H1 (cell line): Measurements from ENCODE around the gene ZDHHC8. TPM values are rescaled to one million over a fixed set of nuclear protein-coding genes. Genes with fewer than 3 reads are reported as not detected.
A peak's percentile ranks its signal among the peaks of the same experiment; 100 is the strongest.

Experiments
- CTCF ChIA-PET: fragments of 300-600 bp; sonication (Branson Sonifier 250); formaldehyde crosslinking; loops from one replicate; lab custom pipeline; 2021; ENCODE audit not compliant: partially characterized antibody; lab: Charles Lee
- POLR2A ChIA-PET: fragments of 300-600 bp; sonication (Branson Sonifier 250); formaldehyde crosslinking; loops from one replicate; lab custom pipeline; 2021; ENCODE audit warnings: inconsistent platforms; ENCODE audit not compliant: partially characterized antibody; lab: Charles Lee
- DNase-seq, 2 experiments: peaks; one replicate each; pipeline versions ENCODE4 v3.0.0 to v3.0.0-alpha.2; 2010 to 2022; ENCODE audit warnings: low spot score in 2 of 2, low read depth in 1 of 2, mixed read lengths in 1 of 2
- FAIRE-seq: peaks from 2 replicates; lab custom pipeline; 2011; peaks lifted over from hg19 to GRCh38; lab: Jason Lieb, UNC
- H2AFZ ChIP-seq: 2 replicates; pipeline ENCODE4 v1.8.1; 2012; ENCODE audit warnings: low read length, inconsistent platforms
- H2AK5ac ChIP-seq: 2 replicates; pipeline ENCODE4 v1.6.1; 2013; ENCODE audit warnings: low read depth, low read length
- H2BK120ac ChIP-seq: replicated peaks from 2 replicates; pipeline ENCODE3; 2013; ENCODE audit warnings: low read depth, low read length, inconsistent platforms
- H2BK12ac ChIP-seq: 2 replicates; pipeline ENCODE4 v1.6.1; 2013; ENCODE audit warnings: low read depth, low read length
- H2BK15ac ChIP-seq: 2 replicates; pipeline ENCODE4 v1.6.1; 2013; ENCODE audit warnings: low read length
- H2BK20ac ChIP-seq: 2 replicates; pipeline ENCODE4 v1.6.1; 2013; ENCODE audit warnings: low read length
- H2BK5ac ChIP-seq: 2 replicates; pipeline ENCODE4 v1.6.1; 2013; ENCODE audit warnings: low read depth, low read length
- H3K14ac ChIP-seq: 2 replicates; pipeline ENCODE4 v1.6.1; 2013; ENCODE audit warnings: inconsistent platforms; ENCODE audit not compliant: insufficient read length
- H3K18ac ChIP-seq: 2 replicates; pipeline ENCODE4 v1.6.1; 2013; ENCODE audit warnings: low read length; ENCODE audit errors: extremely low read depth
- H3K23ac ChIP-seq: 2 replicates; pipeline ENCODE4 v1.6.1; 2013; ENCODE audit warnings: inconsistent platforms; ENCODE audit not compliant: insufficient read length
- H3K23me2 ChIP-seq: 2 replicates; pipeline ENCODE4 v1.6.1; 2013; ENCODE audit warnings: low read depth, low read length
- H3K27ac ChIP-seq: 2 replicates; pipeline ENCODE4 v1.6.1; 2011; ENCODE audit warnings: low read depth, low read length, inconsistent platforms
- H3K27me3 ChIP-seq, 4 experiments: replicated peaks in 1 of 4; 1 replicate in 1 of 4; 2 replicates in 3 of 4; pipeline versions ENCODE4 v1.6.1 to v1.8.1; 2011 to 2013; ENCODE audit warnings: low read length in 3 of 4, mild to moderate bottlenecking in 3 of 4, inconsistent platforms in 2 of 4, mixed read lengths in 2 of 4, moderate library complexity in 1 of 4; ENCODE audit not compliant: control insufficient read depth in 3 of 4, insufficient read depth in 3 of 4; ENCODE audit errors: extremely low read depth in 1 of 4
- H3K36me3 ChIP-seq, 4 experiments: 2 replicates each; pipeline versions ENCODE4 v1.6.1 to v1.8.1; 2011 to 2013; ENCODE audit warnings: mild to moderate bottlenecking in 4 of 4, low read length in 3 of 4, moderate library complexity in 2 of 4, control low read depth in 1 of 4, inconsistent platforms in 1 of 4; ENCODE audit not compliant: insufficient read depth in 4 of 4, control insufficient read depth in 2 of 4
- H3K4ac ChIP-seq: replicated peaks from 2 replicates; pipeline ENCODE3; 2013; ENCODE audit warnings: low read length, low read depth, mixed read lengths, inconsistent platforms; ENCODE audit not compliant: insufficient read length
- H3K4me1 ChIP-seq, 4 experiments: replicated peaks in 1 of 4; 1 replicate in 1 of 4; 2 replicates in 3 of 4; pipeline versions ENCODE4 v1.6.1 to v1.8.1; 2011 to 2013; ENCODE audit warnings: low read length in 3 of 4, inconsistent platforms in 2 of 4, mixed read lengths in 1 of 4; ENCODE audit not compliant: insufficient read depth in 4 of 4, control insufficient read depth in 3 of 4
- H3K4me2 ChIP-seq, 2 experiments: 2 replicates each; pipeline versions ENCODE4 v1.6.1 to v1.8.1; 2011 to 2013; ENCODE audit warnings: low read depth in 2 of 2, low read length in 2 of 2, control low read depth in 1 of 2, inconsistent platforms in 1 of 2, mild to moderate bottlenecking in 1 of 2; ENCODE audit not compliant: insufficient read depth in 1 of 2
- H3K4me3 ChIP-seq, 4 experiments: fragments of 200-600, 300-600 bp in 1 of 4; sonication (generic), shearing (Covaris generic), sonication (Bioruptor Twin) in 1 of 4; 2 replicates each; pipeline versions ENCODE4 v1.5.1 to v1.8.1; 2011 to 2016; ENCODE audit warnings: low read length in 4 of 4, low read depth in 3 of 4, control low read depth in 2 of 4, inconsistent platforms in 2 of 4, mild to moderate bottlenecking in 2 of 4, mixed read lengths in 1 of 4, moderate library complexity in 1 of 4; ENCODE audit not compliant: insufficient read depth in 2 of 4; ENCODE audit errors: extremely low read depth in 1 of 4
- H3K56ac ChIP-seq: replicated peaks from 2 replicates; pipeline ENCODE3; 2013; ENCODE audit warnings: low read depth, mild to moderate bottlenecking, mixed read lengths, low read length, inconsistent platforms; ENCODE audit not compliant: insufficient read length
- H3K79me1 ChIP-seq: 2 replicates; pipeline ENCODE4 v1.6.1; 2013; ENCODE audit warnings: low read depth, low read length, control low read depth
- H3K79me2 ChIP-seq, 2 experiments: 2 replicates each; pipeline versions ENCODE4 v1.6.1 to v1.8.1; 2012 to 2013; ENCODE audit warnings: low read length in 2 of 2, mild to moderate bottlenecking in 2 of 2, inconsistent platforms in 1 of 2; ENCODE audit not compliant: insufficient read depth in 2 of 2, control insufficient read depth in 1 of 2
- H3K9ac ChIP-seq, 4 experiments: replicated peaks in 1 of 4; 1 replicate in 1 of 4; 2 replicates in 3 of 4; pipeline versions ENCODE4 v1.6.1 to v1.8.1; 2011 to 2013; ENCODE audit warnings: low read depth in 3 of 4, low read length in 3 of 4, control low read depth in 2 of 4, mild to moderate bottlenecking in 2 of 4, moderate library complexity in 2 of 4, inconsistent platforms in 1 of 4; ENCODE audit errors: extremely low read depth in 1 of 4
- H3K9me3 ChIP-seq, 2 experiments: 2 replicates each; pipeline versions ENCODE4 v1.6.1 to v1.8.1; 2012 to 2013; ENCODE audit warnings: mild to moderate bottlenecking in 2 of 2, moderate library complexity in 2 of 2, control low read depth in 1 of 2, inconsistent platforms in 1 of 2, low read depth in 1 of 2, low read length in 1 of 2, mixed read lengths in 1 of 2; ENCODE audit not compliant: insufficient read depth in 2 of 2
- H4K20me1 ChIP-seq, 2 experiments: replicated peaks in 1 of 2; 2 replicates each; pipeline versions ENCODE3 to v1.8.1; 2011 to 2013; ENCODE audit warnings: inconsistent platforms in 2 of 2, low read length in 2 of 2, mild to moderate bottlenecking in 1 of 2; ENCODE audit not compliant: insufficient read depth in 2 of 2, control insufficient read depth in 1 of 2
- H4K5ac ChIP-seq: 2 replicates; pipeline ENCODE4 v1.6.1; 2013; ENCODE audit warnings: low read length, low read depth, mixed read lengths, inconsistent platforms; ENCODE audit not compliant: insufficient read length
- H4K8ac ChIP-seq: 2 replicates; pipeline ENCODE4 v1.8.0; 2013; ENCODE audit warnings: mild to moderate bottlenecking, moderate library complexity, low read length, inconsistent platforms; ENCODE audit not compliant: insufficient read depth; ENCODE audit errors: extremely low read depth
- H4K91ac ChIP-seq: replicated peaks from 2 replicates; pipeline ENCODE3; 2013; ENCODE audit warnings: low read length, mixed read lengths, inconsistent platforms; ENCODE audit not compliant: insufficient read length
- BACH1 ChIP-seq: IDR thresholded peaks from 2 replicates; pipeline ENCODE4 v1.6.1; 2012; ENCODE audit warnings: low read length, improper control_type of control experiment
- CEBPB ChIP-seq: IDR thresholded peaks from 2 replicates; pipeline ENCODE4 v1.6.1; 2012; ENCODE audit warnings: low read depth, low read length
- CTBP2 ChIP-seq: IDR thresholded peaks from 2 replicates; pipeline ENCODE4 v1.7.0; 2011; ENCODE audit warnings: borderline replicate concordance, mild to moderate bottlenecking, moderate library complexity, mixed read lengths, low read length; ENCODE audit not compliant: insufficient read depth, insufficient read length
- EZH2 ChIP-seq: fragments of 200-600 bp; sonication (generic); IDR thresholded peaks from 2 replicates; pipeline ENCODE4 v1.7.1; 2012; ENCODE audit warnings: low read depth, mild to moderate bottlenecking, moderate library complexity, low read length, inconsistent platforms; ENCODE audit not compliant: severe bottlenecking
- JUN ChIP-seq: IDR thresholded peaks from 2 replicates; pipeline ENCODE4 v1.6.1; 2011; ENCODE audit warnings: low read depth, mild to moderate bottlenecking, improper control_type of control experiment, low read length
- MAX ChIP-seq: IDR thresholded peaks from 2 replicates; pipeline ENCODE4 v1.6.1; 2012; ENCODE audit warnings: inconsistent platforms
- POLR2AphosphoS5 ChIP-seq: IDR thresholded peaks from 2 replicates; pipeline ENCODE4 v1.6.1; 2011; ENCODE audit warnings: low read depth, low read length
- RAD21 ChIP-seq, 2 experiments: IDR thresholded peaks in 1 of 2; conservative IDR thresholded peaks in 1 of 2; 2 replicates each; pipeline ENCODE4 v1.6.1; 2011; ENCODE audit warnings: low read depth in 2 of 2, low read length in 2 of 2, improper control_type of control experiment in 1 of 2, inconsistent platforms in 1 of 2, mild to moderate bottlenecking in 1 of 2, moderate library complexity in 1 of 2
- RNF2 ChIP-seq: fragments of 200-900, 300-1000 bp; sonication (generic); IDR thresholded peaks from 2 replicates; pipeline ENCODE4 v1.7.1; 2016; ENCODE audit warnings: borderline replicate concordance, low read depth, mild to moderate bottlenecking, antibody characterized with exemption, low read length; ENCODE audit not compliant: poor library complexity, severe bottlenecking; ENCODE audit errors: missing control alignments
- SAP30 ChIP-seq: fragments of 300-600 bp; sonication (generic); IDR thresholded peaks from 2 replicates; pipeline ENCODE4 v1.7.1; 2012; ENCODE audit warnings: low read length, moderate library complexity, mild to moderate bottlenecking, inconsistent platforms; ENCODE audit not compliant: insufficient read depth, insufficient replicate concordance
- YY1 ChIP-seq: IDR thresholded peaks from 2 replicates; pipeline ENCODE4 v1.6.1; 2011; ENCODE audit warnings: low read depth, mild to moderate bottlenecking, low read length
- WGBS, 2 experiments: shearing (Covaris generic) in 1 of 2; methylation state at CpG; one replicate each; pipeline versions ENCODE4 v1.1.6 to v1.1.7; 2013 to 2015; ENCODE audit warnings: low lambda C conversion rate in 2 of 2, mixed read lengths in 2 of 2, inconsistent platforms in 1 of 2, low coverage in 1 of 2, missing lambda C conversion rate in 1 of 2; ENCODE audit not compliant: insufficient replicate concordance in 2 of 2, insufficient coverage in 1 of 2, insufficient read length in 1 of 2; ENCODE audit errors: extremely low coverage in 1 of 2, missing lambda C conversion rate in 1 of 2; 5-methylcytosine and 5-hydroxymethylcytosine counted together
- polyA plus RNA-seq, 7 experiments: library from polyadenylated mRNA; depleted of rRNA in 3 of 7; stranded (reverse) in 5 of 7; unstranded in 2 of 7; fragments of >200 nt in 5 of 7; fragments of 200-250 nt in 2 of 7; gene quantifications; 1 replicate in 5 of 7; 2 replicates in 1 of 7; 4 replicates in 1 of 7; pipeline versions ENCODE4 v1.2.1 to v1.2.3, GENCODE V29; 2011 to 2013; ENCODE audit warnings: missing spikeins in 2 of 7, mixed read lengths in 2 of 7
- total RNA-seq: library from RNA; stranded (reverse); fragmentation: NEBNext Ultra II Directional; extraction: Animal tissue kit (Norgen Biotek cat#: 25700); gene quantifications from 2 replicates; pipeline ENCODE4 v1.2.1, GENCODE V29; 2021

The ZDHHC8 gene
- total and polyA plus RNA-seq, 2 of the 8 experiments (the other 6 are each of a cell fraction or from before 2014, with no cell fraction given) = 18.6 to 65.6 TPM

- CTCF ChIA-PET = interaction anchor here (0.8 to 6.8 kb wide), 11 partner anchors 9 to 64 kb away, joined by 3 to 43 read pairs (median 5); no protein-coding TSS in a partner anchor
- no peak for TF ChIP-seq RAD21 (IDR thresholded peaks at IDR 0.05 in 1 of 2, conservative IDR thresholded peaks at IDR 0.05 in 1 of 2; ENCODE audit: low read depth in 2 of 2, low read length in 2 of 2)
- no peak for TF ChIP-seq MAX
- TF ChIP-seq JUN = no peak
- TF ChIP-seq SAP30 = no peak
- no peak for TF ChIP-seq YY1
- TF ChIP-seq CTBP2 = no peak
- TF ChIP-seq BACH1 = no peak
- TF ChIP-seq POLR2AphosphoS5 = no peak
- no peak for TF ChIP-seq RNF2
- TF ChIP-seq EZH2 = no peak
- no peak for TF ChIP-seq CEBPB
Measured at GRCh38 chr22:20193761-20194494, 62.3 kb downstream of the ZDHHC8 start.

More at GRCh38 chr22:20193761-20194494, 62.3 kb downstream of the ZDHHC8 start:
- WGBS, 2 experiments = 83% methylated on average over 15 of the region's 17 CpGs; no CpG with 5 or more reads in 1 of the 2 experiments
- POLR2A ChIA-PET = interaction anchor here (1.2 to 1.7 kb wide), 2 partner anchors 12 to 23 kb away, joined by 3 read pairs; no protein-coding TSS in a partner anchor
- no peak for DNase-seq
- Histone ChIP-seq H3K4ac (no peak overlapping the region), H3K9ac (no peak overlapping the region), H3K79me2 (no peaks in the 10 kb centered on the region), H3K4me1 (no peaks in the 10 kb centered on the region), H3K36me3 (no peaks in the 10 kb centered on the region), H2BK12ac (no peak overlapping the region), H3K56ac (no peak overlapping the region), H2BK5ac (peak overlapping the region; percentile 30; the same call in 1 of the 2 replicates), H2BK15ac (no peak overlapping the region), H3K18ac (no peak overlapping the region), H4K8ac (no peak overlapping the region; the same call in 1 of the 2 replicates), H4K5ac (no peak overlapping the region), H3K14ac (no peak overlapping the region), H3K4me3 (no peak overlapping the region), H3K4me2 (no peak overlapping the region), H4K91ac (no peak overlapping the region), H4K20me1 (no peaks in the 10 kb centered on the region), H3K23ac (no peak overlapping the region), H3K23me2 (no peaks in the 10 kb centered on the region), H3K79me1 (no peaks in the 10 kb centered on the region), H3K27me3 (no peaks in the 10 kb centered on the region), H2BK20ac (no peak overlapping the region), H2BK120ac (no peak overlapping the region), H3K9me3 (no peaks in the 10 kb centered on the region), H2AK5ac (no peak overlapping the region), H2AFZ (no peak overlapping the region), H3K27ac (no peak overlapping the region)
- no peak for FAIRE-seq
